DMS 273 treated with DMSO at 0.1 percent for 48 hours (cell line): ENCODE results near the gene CAMK2N1.

Source experiments
- DNase-seq: peaks from one replicate; lab custom pipeline; 2025; lab: John Stamatoyannopoulos, UW

CAMK2N1 gene

GRCh38 chr1:20443703-20444586, 42.1 kb downstream of the CAMK2N1 start:
- no peak for DNase-seq

GRCh38 chr1:20442920-20443625, 42.9 kb downstream of the CAMK2N1 start:
- DNase-seq: peak; percentile 47

- no peak for DNase-seq
Observed at GRCh38 chr1:20440785-20441200, 45.2 kb downstream of the CAMK2N1 start.

- no peak for DNase-seq
Observed at GRCh38 chr1:20439282-20439681, 46.7 kb downstream of the CAMK2N1 start.

- DNase-seq: no peak
Observed at GRCh38 chr1:20437640-20438039, 48.4 kb downstream of the CAMK2N1 start.

- no peak for DNase-seq
Observed at GRCh38 chr1:20432891-20433290, 53.1 kb downstream of the CAMK2N1 start.
